Mesenchymal stem cell (in vitro differentiated cells and primary cell): ENCODE data around the gene HLA-DPA1.
A peak's percentile ranks its signal among the peaks of the same experiment; 100 is the strongest.

Source experiments
- DNase-seq: peaks from one replicate; pipeline ENCODE4 v3.0.0-alpha.2; 2013
- H2AFZ ChIP-seq: one replicate; pipeline ENCODE4 v1.6.1; 2013; ENCODE audit warnings: low read depth, mild to moderate bottlenecking, control low read depth, inconsistent platforms, low read length, moderate library complexity
- H2AK5ac ChIP-seq: 2 replicates; pipeline ENCODE4 v1.6.1; 2013; ENCODE audit warnings: low read length, moderate library complexity, mild to moderate bottlenecking, inconsistent platforms; ENCODE audit not compliant: severe bottlenecking
- H2BK120ac ChIP-seq: one replicate; pipeline ENCODE4 v1.6.1; 2013; ENCODE audit warnings: low read depth, mild to moderate bottlenecking, inconsistent platforms, low read length, moderate library complexity
- H2BK12ac ChIP-seq, 2 experiments: one replicate each; pipeline ENCODE4 v1.6.1; 2013; ENCODE audit warnings: inconsistent platforms in 2 of 2, low read length in 2 of 2, mild to moderate bottlenecking in 2 of 2, moderate library complexity in 2 of 2, control low read depth in 1 of 2
- H2BK15ac ChIP-seq: one replicate; pipeline ENCODE4 v1.6.1; 2013; ENCODE audit warnings: mild to moderate bottlenecking, low read depth, inconsistent platforms; ENCODE audit not compliant: poor library complexity, severe bottlenecking
- H2BK5ac ChIP-seq: 2 replicates; pipeline ENCODE4 v1.6.1; 2013; ENCODE audit warnings: low read depth, mild to moderate bottlenecking, low read length, control low read depth, inconsistent platforms; ENCODE audit not compliant: poor library complexity, severe bottlenecking
- H3K14ac ChIP-seq, 2 experiments: one replicate each; pipeline ENCODE4 v1.6.1; 2013; ENCODE audit warnings: inconsistent platforms in 2 of 2, low read length in 2 of 2, control low read depth in 1 of 2, mild to moderate bottlenecking in 1 of 2, moderate library complexity in 1 of 2
- H3K18ac ChIP-seq, 2 experiments: one replicate each; pipeline ENCODE4 v1.6.1; 2013; ENCODE audit warnings: inconsistent platforms in 2 of 2, low read length in 2 of 2, control low read depth in 1 of 2, low read depth in 1 of 2, mild to moderate bottlenecking in 1 of 2
- H3K23ac ChIP-seq, 2 experiments: one replicate each; pipeline ENCODE4 v1.6.1; 2013; ENCODE audit warnings: inconsistent platforms in 2 of 2, low read length in 2 of 2, mild to moderate bottlenecking in 2 of 2, moderate library complexity in 2 of 2, control low read depth in 1 of 2
- H3K27ac ChIP-seq: 2 replicates; pipeline ENCODE4 v1.5.1; 2013; ENCODE audit warnings: mild to moderate bottlenecking, moderate library complexity, low read length, control low read depth, inconsistent platforms; ENCODE audit not compliant: poor library complexity, severe bottlenecking
- H3K27me3 ChIP-seq, 2 experiments: 2 replicates each; pipeline versions ENCODE4 v1.6.1 to v1.7.0; 2013; ENCODE audit warnings: low read length in 2 of 2, mild to moderate bottlenecking in 2 of 2, moderate library complexity in 2 of 2, control low read depth in 1 of 2, inconsistent platforms in 1 of 2; ENCODE audit not compliant: control insufficient read depth in 1 of 2, insufficient read depth in 1 of 2
- H3K36me3 ChIP-seq, 2 experiments: 2 replicates each; pipeline versions ENCODE4 v1.6.1 to v1.7.0; 2013; ENCODE audit warnings: low read length in 2 of 2, control low read depth in 1 of 2, inconsistent platforms in 1 of 2, low read depth in 1 of 2, mild to moderate bottlenecking in 1 of 2; ENCODE audit not compliant: insufficient read depth in 2 of 2, control insufficient read depth in 1 of 2
- H3K4ac ChIP-seq, 2 experiments: one replicate each; pipeline ENCODE4 v1.6.1; 2013; ENCODE audit warnings: inconsistent platforms in 2 of 2, low read length in 2 of 2, mild to moderate bottlenecking in 2 of 2, moderate library complexity in 2 of 2, control low read depth in 1 of 2, low read depth in 1 of 2
- H3K4me1 ChIP-seq: 2 replicates; pipeline ENCODE4 v1.6.1; 2013; ENCODE audit warnings: low read depth, low read length, control low read depth; ENCODE audit not compliant: control insufficient read depth, insufficient read depth
- H3K4me2 ChIP-seq: 2 replicates; pipeline ENCODE4 v1.6.1; 2013; ENCODE audit warnings: low read length, mild to moderate bottlenecking, inconsistent platforms; ENCODE audit not compliant: poor library complexity, severe bottlenecking
- H3K4me3 ChIP-seq, 2 experiments: 2 replicates each; pipeline versions ENCODE4 v1.5.1 to v1.7.0; 2013; ENCODE audit warnings: low read length in 2 of 2, mild to moderate bottlenecking in 2 of 2, control low read depth in 1 of 2, low read depth in 1 of 2; ENCODE audit not compliant: insufficient read depth in 1 of 2
- H3K79me1 ChIP-seq: replicated peaks from 2 replicates; pipeline ENCODE4 v1.6.1; 2013; ENCODE audit warnings: mild to moderate bottlenecking, control low read depth, low read length, inconsistent platforms; ENCODE audit not compliant: poor library complexity, severe bottlenecking
- H3K9ac ChIP-seq: 2 replicates; pipeline ENCODE4 v1.7.0; 2013; ENCODE audit warnings: mild to moderate bottlenecking, low read length, moderate library complexity
- H3K9me3 ChIP-seq: 2 replicates; pipeline ENCODE4 v1.7.0; 2013; ENCODE audit warnings: mild to moderate bottlenecking, low read length; ENCODE audit not compliant: control insufficient read depth
- H4K8ac ChIP-seq: one replicate; pipeline ENCODE4 v1.6.1; 2013; ENCODE audit warnings: inconsistent platforms, mild to moderate bottlenecking, low read length, moderate library complexity
- H4K91ac ChIP-seq: one replicate; pipeline ENCODE4 v1.6.1; 2013; ENCODE audit warnings: mild to moderate bottlenecking, low read length, inconsistent platforms
- WGBS: methylation state at CpG from one replicate; pipeline ENCODE4 v1.1.7; 2013; ENCODE audit warnings: mixed read lengths; 5-methylcytosine and 5-hydroxymethylcytosine counted together

Gene HLA-DPA1

GRCh38 chr6:33113755-33114154, 40.3 kb upstream of the HLA-DPA1 start:
- H3K9me3 ChIP-seq: no peaks in the 10 kb centered on the region
- H3K27me3 ChIP-seq: peaks cover 61 to 89% of the 10 kb centered on the region in 2 experiments
- H3K4me3 ChIP-seq: no peak overlapping the region
- no peak overlapping the region for H3K4ac ChIP-seq
- no peak overlapping the region for H2BK15ac ChIP-seq
- no peak overlapping the region for H2BK5ac ChIP-seq
- H3K4me1 ChIP-seq: peaks cover 4% of the 10 kb centered on the region
- no peak overlapping the region for H3K23ac ChIP-seq
- no peak for DNase-seq
- no peak overlapping the region for H3K9ac ChIP-seq
- no peak overlapping the region for H4K8ac ChIP-seq
- no peak overlapping the region for H3K4me2 ChIP-seq
- no peak overlapping the region for H4K91ac ChIP-seq
- H2BK120ac ChIP-seq: no peak overlapping the region
- no peak overlapping the region for H3K27ac ChIP-seq
- no peak overlapping the region for H2AK5ac ChIP-seq
- H2BK12ac ChIP-seq: no peak overlapping the region
- 76% methylated on average over 4 of the region's 7 CpGs for WGBS
- H2AFZ ChIP-seq: no peak overlapping the region
- H3K14ac ChIP-seq: no peak overlapping the region
- H3K36me3 ChIP-seq: no peaks in the 10 kb centered on the region
- no peak overlapping the region for H3K18ac ChIP-seq
- H3K79me1 ChIP-seq: no peaks in the 10 kb centered on the region

- Histone ChIP-seq H3K79me1 (no peaks in the 10 kb centered on the region), H3K27ac (no peak overlapping the region), H4K8ac (no peak overlapping the region), H3K4ac (no peak overlapping the region), H3K18ac (no peak overlapping the region), H2BK12ac (no peak overlapping the region), H3K4me2 (no peak overlapping the region), H4K91ac (no peak overlapping the region), H3K14ac (no peak overlapping the region), H3K4me3 (no peak overlapping the region), H3K23ac (no peak overlapping the region), H2BK120ac (no peak overlapping the region), H3K27me3 (peaks cover 58 to 92% of the 10 kb centered on the region in 2 experiments), H2BK15ac (no peak overlapping the region), H2AFZ (no peak overlapping the region), H3K36me3 (no peaks in the 10 kb centered on the region), H3K9ac (no peak overlapping the region), H3K4me1 (peaks cover 4% of the 10 kb centered on the region), H2AK5ac (no peak overlapping the region), H3K9me3 (no peaks in the 10 kb centered on the region), H2BK5ac (no peak overlapping the region)
- 80% methylated on average over 1 of the region's 1 CpG for WGBS
- peak; percentile 70 for DNase-seq
Measured at GRCh38 chr6:33112148-33112547, 38.7 kb upstream of the HLA-DPA1 start.

- Histone ChIP-seq H3K4me3 (no peak overlapping the region), H3K4me2 (no peak overlapping the region), H3K36me3 (no peaks in the 10 kb centered on the region), H3K4me1 (no peaks in the 10 kb centered on the region), H2BK12ac (no peak overlapping the region), H3K14ac (no peak overlapping the region), H4K8ac (no peak overlapping the region), H2AFZ (no peak overlapping the region), H3K4ac (no peak overlapping the region), H3K27ac (no peak overlapping the region), H2BK15ac (no peak overlapping the region), H2BK120ac (no peak overlapping the region), H3K79me1 (no peaks in the 10 kb centered on the region), H3K27me3 (peaks cover 54 to 89% of the 10 kb centered on the region in 2 experiments), H2BK5ac (no peak overlapping the region), H4K91ac (no peak overlapping the region), H3K23ac (no peak overlapping the region), H3K18ac (no peak overlapping the region), H3K9ac (no peak overlapping the region), H2AK5ac (no peak overlapping the region), H3K9me3 (peaks cover 13% of the 10 kb centered on the region)
- WGBS: 60% methylated on average over 1 of the region's 2 CpGs
- DNase-seq: no peak
Measured at GRCh38 chr6:33108307-33108706, 34.9 kb upstream of the HLA-DPA1 start.

GRCh38 chr6:33107641-33108040, 34.2 kb upstream of the HLA-DPA1 start:
- Histone ChIP-seq H3K9me3 (peaks cover 13% of the 10 kb centered on the region), H2AFZ (no peak overlapping the region), H3K23ac (no peak overlapping the region), H3K27me3 (peaks cover 47 to 82% of the 10 kb centered on the region in 2 experiments), H3K18ac (no peak overlapping the region), H2BK5ac (no peak overlapping the region), H3K4me2 (no peak overlapping the region), H4K91ac (no peak overlapping the region), H3K27ac (no peak overlapping the region), H3K14ac (no peak overlapping the region), H2BK15ac (no peak overlapping the region), H2BK120ac (no peak overlapping the region), H3K36me3 (no peaks in the 10 kb centered on the region), H2AK5ac (no peak overlapping the region), H3K4ac (no peak overlapping the region), H3K4me3 (no peak overlapping the region), H2BK12ac (no peak overlapping the region), H3K79me1 (no peaks in the 10 kb centered on the region), H3K4me1 (no peaks in the 10 kb centered on the region), H4K8ac (no peak overlapping the region), H3K9ac (no peak overlapping the region)
- no CpG with 5 or more reads among the region's 2 CpGs for WGBS
- DNase-seq: no peak
